A673 (cell line): ENCODE data around the gene GLDN.

Experiments used
- EZH2 ChIP-seq: fragments of 200-600 bp; sonication (generic); IDR thresholded peaks from 2 replicates; pipeline ENCODE4 v1.6.1; 2017; ENCODE audit warnings: borderline replicate concordance, low read depth, mild to moderate bottlenecking, mixed read lengths, antibody characterized with exemption, low read length; ENCODE audit not compliant: poor library complexity, severe bottlenecking
- TF ChIP-seq, protein P1 (sequence below): fragments of 300-800, 200-600 bp; sonication (generic); conservative IDR thresholded peaks from 2 replicates; pipeline ENCODE4 v1.5.1; 2017; ENCODE audit warnings: low read depth, mild to moderate bottlenecking, antibody characterized with exemption, low read length, moderate library complexity, mixed read lengths

DNA sequence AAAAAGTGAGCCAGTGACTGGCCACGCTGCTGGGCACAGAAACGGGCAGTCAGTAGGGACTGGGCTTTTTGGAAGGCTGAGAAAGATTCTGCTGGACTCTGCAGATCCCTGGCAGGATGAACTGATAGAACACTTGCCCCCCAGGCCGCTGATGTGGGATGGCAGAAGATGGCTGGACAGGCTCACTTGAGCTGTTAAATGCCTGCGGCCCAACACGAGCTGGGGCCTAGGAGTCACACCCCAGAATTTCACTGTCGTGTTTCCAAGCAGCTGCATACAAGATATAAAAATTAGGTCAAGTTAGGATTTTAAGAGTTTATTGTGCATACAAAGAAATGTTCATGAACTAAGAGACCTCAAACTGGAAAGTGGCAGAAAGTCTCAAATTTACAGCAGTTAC, 26.9 kb downstream of the GLDN start:
- TF ChIP-seq, protein P1, sequence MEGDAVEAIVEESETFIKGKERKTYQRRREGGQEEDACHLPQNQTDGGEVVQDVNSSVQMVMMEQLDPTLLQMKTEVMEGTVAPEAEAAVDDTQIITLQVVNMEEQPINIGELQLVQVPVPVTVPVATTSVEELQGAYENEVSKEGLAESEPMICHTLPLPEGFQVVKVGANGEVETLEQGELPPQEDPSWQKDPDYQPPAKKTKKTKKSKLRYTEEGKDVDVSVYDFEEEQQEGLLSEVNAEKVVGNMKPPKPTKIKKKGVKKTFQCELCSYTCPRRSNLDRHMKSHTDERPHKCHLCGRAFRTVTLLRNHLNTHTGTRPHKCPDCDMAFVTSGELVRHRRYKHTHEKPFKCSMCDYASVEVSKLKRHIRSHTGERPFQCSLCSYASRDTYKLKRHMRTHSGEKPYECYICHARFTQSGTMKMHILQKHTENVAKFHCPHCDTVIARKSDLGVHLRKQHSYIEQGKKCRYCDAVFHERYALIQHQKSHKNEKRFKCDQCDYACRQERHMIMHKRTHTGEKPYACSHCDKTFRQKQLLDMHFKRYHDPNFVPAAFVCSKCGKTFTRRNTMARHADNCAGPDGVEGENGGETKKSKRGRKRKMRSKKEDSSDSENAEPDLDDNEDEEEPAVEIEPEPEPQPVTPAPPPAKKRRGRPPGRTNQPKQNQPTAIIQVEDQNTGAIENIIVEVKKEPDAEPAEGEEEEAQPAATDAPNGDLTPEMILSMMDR: no peak
- TF ChIP-seq EZH2: no peak
